ENCODE measurements around the gene CBX5. TPM values are rescaled to one million over a fixed set of nuclear protein-coding genes. Genes with fewer than 3 reads are reported as not detected.

CBX5 gene
- total and polyA plus RNA-seq, 9 of the 15 experiments (the other 6 are each of a cell fraction or from before 2014, with no cell fraction given), result 32.6 to 102 (median 59.2) TPM

GRCh38 chr12:54220092-54220557, 59.8 kb downstream of the CBX5 start (continued):
- peak; percentile 30; the same call in 1 of the 2 replicates for TF ChIP-seq ZBTB40 (IDR thresholded peaks at IDR 0.05)
- no peak for TF ChIP-seq ZBTB40 (CRISPR knock-in tag; IDR thresholded peaks at IDR 0.05)
- TF ChIP-seq MYNN (IDR thresholded peaks at IDR 0.05), result 0 out of 2 replicates have a peak, but pooled peaks have one; percentile 17
- no peak for TF ChIP-seq MYNN (CRISPR knock-in tag; IDR thresholded peaks at IDR 0.05)
- peak; percentile 59; the same call in 1 of the 2 replicates for TF ChIP-seq SMARCA4 (IDR thresholded peaks at IDR 0.05)
- TF ChIP-seq NFE2 (IDR thresholded peaks at IDR 0.05; ENCODE audit: low read depth), result peak; percentile 56
- peak; percentile 91 for TF ChIP-seq ZNF384 (IDR thresholded peaks at IDR 0.05; ENCODE audit: low read depth, low read length)
- peak; percentile 76 for TF ChIP-seq ZNF592 (IDR thresholded peaks at IDR 0.05)
- peak; percentile 95 for TF ChIP-seq ZBTB7A (IDR thresholded peaks at IDR 0.05; ENCODE audit: borderline replicate concordance, control insufficient read depth, low read depth, low read length)
- TF ChIP-seq KLF16 (IDR thresholded peaks at IDR 0.05), result peak; percentile 57; the same call in 1 of the 2 replicates
- TF ChIP-seq CTCF (IDR thresholded peaks at IDR 0.05 in 2 of 3, conservative IDR thresholded peaks at IDR 0.05 in 1 of 3; ENCODE audit: insufficient read depth in 2 of 3, low read depth in 1 of 3, low read length in 3 of 3), result peak; percentile 91 to 94 (median 93)
- 0 out of 2 replicates have a peak, but pooled peaks have one; percentile 19 for TF ChIP-seq SOX6 (IDR thresholded peaks at IDR 0.05)
- TF ChIP-seq HDAC1 (IDR thresholded peaks at IDR 0.05), result peak in 1 of 2 experiments; percentile 19; a peak in 1 of 4 replicates
- peak; percentile 45; the same call in 1 of the 2 replicates for TF ChIP-seq SMAD4 (CRISPR knock-in tag; conservative IDR thresholded peaks at IDR 0.05)
